Endodermal cell (in vitro differentiated cells): ENCODE data around the gene BSG. TPM values are rescaled to one million over a fixed set of nuclear protein-coding genes. Genes with fewer than 3 reads are reported as not detected.

Experiments
- DNase-seq: peaks from one replicate; pipeline ENCODE4 v3.0.0-alpha.2; 2017
- H3K27ac ChIP-seq: 2 replicates; pipeline ENCODE4 v1.5.1; 2013; ENCODE audit warnings: mild to moderate bottlenecking, low read depth, low read length, moderate library complexity
- H3K27me3 ChIP-seq: 2 replicates; pipeline ENCODE4 v1.6.1; 2013; ENCODE audit warnings: mild to moderate bottlenecking, low read length, moderate library complexity; ENCODE audit not compliant: insufficient read depth, control insufficient read depth, poor library complexity, severe bottlenecking
- H3K36me3 ChIP-seq: 2 replicates; pipeline ENCODE4 v1.7.0; 2013; ENCODE audit warnings: mild to moderate bottlenecking, low read length, moderate library complexity; ENCODE audit not compliant: control insufficient read depth, insufficient read depth
- H3K4me1 ChIP-seq: one replicate; pipeline ENCODE4 v1.7.0; 2013; ENCODE audit warnings: low read length; ENCODE audit not compliant: control insufficient read depth, insufficient read depth
- H3K4me3 ChIP-seq: 2 replicates; pipeline ENCODE4 v1.5.1; 2013; ENCODE audit warnings: mild to moderate bottlenecking, low read length, moderate library complexity
- H3K9ac ChIP-seq: 2 replicates; pipeline ENCODE4 v1.6.1; 2013; ENCODE audit warnings: mild to moderate bottlenecking, low read length, moderate library complexity; ENCODE audit not compliant: poor library complexity, severe bottlenecking; ENCODE audit errors: extremely low read depth
- H3K9me3 ChIP-seq: 2 replicates; pipeline ENCODE4 v1.6.1; 2013; ENCODE audit warnings: mild to moderate bottlenecking, low read length, moderate library complexity; ENCODE audit not compliant: control insufficient read depth
- H3K27ac Mint-ChIP-seq: 2 replicates; pipeline ENCODE4 v1.8.0; 2020; ENCODE audit warnings: mixed read lengths
- H3K27me3 Mint-ChIP-seq: 2 replicates; pipeline ENCODE4 v1.8.0; 2021; ENCODE audit warnings: mild to moderate bottlenecking, mixed read lengths; ENCODE audit not compliant: insufficient read depth
- H3K36me3 Mint-ChIP-seq: 2 replicates; pipeline ENCODE4 v1.8.0; 2020; ENCODE audit warnings: low read depth, mixed read lengths
- H3K4me1 Mint-ChIP-seq: 2 replicates; pipeline ENCODE4 v1.8.0; 2020; ENCODE audit warnings: mixed read lengths
- H3K4me3 Mint-ChIP-seq: 2 replicates; pipeline ENCODE4 v1.8.0; 2020; ENCODE audit warnings: mild to moderate bottlenecking, moderate library complexity, mixed read lengths
- H3K9me3 Mint-ChIP-seq: 2 replicates; pipeline ENCODE4 v1.8.0; 2020; ENCODE audit warnings: mild to moderate bottlenecking, mixed read lengths
- WGBS, 2 experiments: methylation state at CpG; one replicate each; pipeline versions ENCODE4 v1.1.5 to v1.1.7; 2013; ENCODE audit warnings: missing lambda C conversion rate in 2 of 2, mixed read lengths in 1 of 2; ENCODE audit not compliant: insufficient coverage in 1 of 2, insufficient read length in 1 of 2; 5-methylcytosine and 5-hydroxymethylcytosine counted together
- total RNA-seq, 2 donors: library from RNA; stranded (reverse); fragmentation: NEBNext Ultra II Directional in 1 of 2; extraction: Animal tissue kit (Norgen Biotek cat#: 25700) in 1 of 2; gene quantifications; 2 replicates in 1 of 2; 3 replicates in 1 of 2; pipeline ENCODE4 v1.2.1, GENCODE V29; 2021
- TF ChIP-seq, protein P1 (sequence below): fragments of 200-600 bp; sonication (generic); conservative IDR thresholded peaks from 2 replicates; pipeline ENCODE4 v1.5.0; 2021; ENCODE audit warnings: antibody characterized with exemption, mild to moderate bottlenecking

Gene BSG
- total RNA-seq, 2 donors from 2014 or later = 808 to 833 TPM

- Histone ChIP-seq H3K9ac (no peak overlapping the region), H3K36me3 (no peaks in the 10 kb centered on the region), H3K27me3 (no peaks in the 10 kb centered on the region), H3K4me3 (no peak overlapping the region), H3K4me1 (no peaks in the 10 kb centered on the region), H3K9me3 (no peaks in the 10 kb centered on the region), H3K27ac (no peak overlapping the region)
- H3K27ac Mint-ChIP-seq = no peak overlapping the region
- H3K9me3 Mint-ChIP-seq = peaks cover 5% of the 10 kb centered on the region
- no peak for DNase-seq
- no peaks in the 10 kb centered on the region for H3K27me3 Mint-ChIP-seq
- no peaks in the 10 kb centered on the region for H3K4me1 Mint-ChIP-seq
- 92% methylated on average over 14 to 30 of the region's 30 CpGs for WGBS, 2 experiments
- no peak overlapping the region for H3K4me3 Mint-ChIP-seq
- H3K36me3 Mint-ChIP-seq = peaks cover 9% of the 10 kb centered on the region
- TF ChIP-seq, protein P1, sequence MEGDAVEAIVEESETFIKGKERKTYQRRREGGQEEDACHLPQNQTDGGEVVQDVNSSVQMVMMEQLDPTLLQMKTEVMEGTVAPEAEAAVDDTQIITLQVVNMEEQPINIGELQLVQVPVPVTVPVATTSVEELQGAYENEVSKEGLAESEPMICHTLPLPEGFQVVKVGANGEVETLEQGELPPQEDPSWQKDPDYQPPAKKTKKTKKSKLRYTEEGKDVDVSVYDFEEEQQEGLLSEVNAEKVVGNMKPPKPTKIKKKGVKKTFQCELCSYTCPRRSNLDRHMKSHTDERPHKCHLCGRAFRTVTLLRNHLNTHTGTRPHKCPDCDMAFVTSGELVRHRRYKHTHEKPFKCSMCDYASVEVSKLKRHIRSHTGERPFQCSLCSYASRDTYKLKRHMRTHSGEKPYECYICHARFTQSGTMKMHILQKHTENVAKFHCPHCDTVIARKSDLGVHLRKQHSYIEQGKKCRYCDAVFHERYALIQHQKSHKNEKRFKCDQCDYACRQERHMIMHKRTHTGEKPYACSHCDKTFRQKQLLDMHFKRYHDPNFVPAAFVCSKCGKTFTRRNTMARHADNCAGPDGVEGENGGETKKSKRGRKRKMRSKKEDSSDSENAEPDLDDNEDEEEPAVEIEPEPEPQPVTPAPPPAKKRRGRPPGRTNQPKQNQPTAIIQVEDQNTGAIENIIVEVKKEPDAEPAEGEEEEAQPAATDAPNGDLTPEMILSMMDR = no peak
Observed at GRCh38 chr19:608155-609003, 36.0 kb downstream of the BSG start.

DNA sequence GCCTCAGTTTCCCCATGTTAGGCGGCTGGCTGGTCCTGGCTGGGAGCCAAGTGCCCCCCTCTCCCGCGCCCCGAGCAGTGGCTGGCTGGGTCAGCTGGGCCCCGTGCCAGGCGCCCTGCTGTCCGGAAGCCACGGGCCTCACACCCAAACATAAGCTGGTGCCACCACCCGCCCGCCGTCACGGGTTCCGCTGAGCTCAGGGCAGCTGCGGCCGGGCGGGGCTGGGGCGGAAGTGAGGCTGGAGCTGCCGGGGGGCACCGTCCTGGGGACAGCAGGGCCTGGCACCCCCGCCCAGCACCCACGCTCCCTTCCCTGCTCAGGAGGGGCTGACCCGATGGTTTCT, 36.6 kb downstream of the BSG start:
- H3K36me3 Mint-ChIP-seq = peaks cover 10% of the 10 kb centered on the region

GRCh38 chr19:610071-610800, 37.8 kb downstream of the BSG start:
- H3K36me3 ChIP-seq = peaks cover 3% of the 10 kb centered on the region
- H3K27me3 ChIP-seq = no peaks in the 10 kb centered on the region
- no peaks in the 10 kb centered on the region for H3K27me3 Mint-ChIP-seq
- H3K4me3 Mint-ChIP-seq = no peak overlapping the region
- H3K4me1 Mint-ChIP-seq = no peaks in the 10 kb centered on the region
- H3K27ac ChIP-seq = no peak overlapping the region
- no peak for DNase-seq
- H3K27ac Mint-ChIP-seq = no peak overlapping the region
- 91 to 95% methylated on average over 14 to 38 of the region's 38 CpGs for whole genome bisulfite sequencing, 2 experiments
- no peaks in the 10 kb centered on the region for H3K4me1 ChIP-seq
- peaks cover 21% of the 10 kb centered on the region for H3K36me3 Mint-ChIP-seq
- H3K9me3 Mint-ChIP-seq = no peaks in the 10 kb centered on the region
- no peak overlapping the region for H3K4me3 ChIP-seq
- no peaks in the 10 kb centered on the region for H3K9me3 ChIP-seq
- H3K9ac ChIP-seq = no peak overlapping the region
- TF ChIP-seq, protein P1 = no peak

More for the DNA sequence above, 36.6 kb downstream of the BSG start:
- H3K27ac ChIP-seq = no peak overlapping the region
- no peak overlapping the region for H3K9ac ChIP-seq
- H3K27me3 ChIP-seq = no peaks in the 10 kb centered on the region
- TF ChIP-seq, protein P1 = no peak
- WGBS, 2 experiments = 92 to 95% methylated on average over 14 to 22 of the region's 22 CpGs
- no peaks in the 10 kb centered on the region for H3K4me1 ChIP-seq
- H3K4me1 Mint-ChIP-seq = no peaks in the 10 kb centered on the region
- no peak for DNase-seq
- no peaks in the 10 kb centered on the region for H3K9me3 ChIP-seq
- H3K4me3 Mint-ChIP-seq = no peak overlapping the region
- peaks cover 1% of the 10 kb centered on the region for H3K9me3 Mint-ChIP-seq
- H3K4me3 ChIP-seq = no peak overlapping the region
- H3K36me3 ChIP-seq = no peaks in the 10 kb centered on the region
- no peak overlapping the region for H3K27ac Mint-ChIP-seq
- H3K27me3 Mint-ChIP-seq = no peaks in the 10 kb centered on the region
